ENCODE results near the gene METTL18.

Gene METTL18

DNA sequence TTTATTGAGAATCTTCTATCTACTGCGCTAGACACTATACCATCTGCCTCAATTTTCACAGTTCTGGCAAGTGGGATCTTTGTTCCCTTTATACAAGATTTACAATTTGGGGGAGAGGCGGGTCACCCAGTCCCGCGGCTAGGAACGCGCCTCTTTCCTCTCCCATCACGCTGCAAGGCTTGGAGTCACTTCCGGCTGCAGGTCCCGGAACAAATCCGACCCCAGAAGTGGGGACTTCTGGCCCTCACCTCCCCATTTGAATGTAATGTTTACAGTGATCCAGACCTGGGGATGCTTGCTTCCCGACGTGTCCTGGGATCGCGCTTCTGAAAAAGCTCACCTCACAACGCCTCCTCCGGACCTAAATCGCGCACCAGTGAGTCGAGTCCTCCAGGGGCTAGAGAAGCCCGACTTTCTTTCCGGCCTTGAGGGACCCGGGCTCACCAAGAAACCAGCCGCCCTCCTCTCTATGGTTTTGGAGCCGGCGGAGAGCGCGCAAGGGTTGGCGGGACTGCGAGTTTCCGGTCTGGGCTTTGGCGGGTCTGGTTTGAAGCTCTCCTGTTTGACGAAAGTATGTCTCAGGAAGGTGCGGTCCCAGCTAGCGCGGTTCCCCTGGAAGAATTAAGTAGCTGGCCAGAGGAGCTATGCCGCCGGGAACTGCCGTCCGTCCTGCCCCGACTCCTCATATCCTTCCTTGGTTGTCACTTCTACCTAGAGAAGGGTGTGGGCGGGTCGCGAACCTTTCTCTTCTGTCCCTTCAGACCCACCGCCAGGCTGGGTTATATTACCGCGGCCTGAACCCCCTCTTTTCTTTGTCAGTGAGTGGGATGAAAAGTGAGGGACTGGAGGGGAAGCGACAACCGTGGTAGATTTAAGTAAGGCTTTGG, at the start of gene METTL18:
TSS of gene METTL18 (minus strand) at position 378 of the 887 bp plus-strand sequence. CDS start 1,212 bp downstream, outside the sequence.
- peak; percentile 43; the same call in 1 of the 2 replicates for TF ChIP-seq ZC3H10 (CRISPR knock-in tag; IDR thresholded peaks at IDR 0.05)
- 0 out of 2 replicates have a peak, but pooled peaks have one; percentile 41 for TF ChIP-seq BACH2 (CRISPR knock-in tag; IDR thresholded peaks at IDR 0.05; ENCODE audit: borderline replicate concordance)
- TF ChIP-seq ARNTL (CRISPR knock-in tag; IDR thresholded peaks at IDR 0.05; ENCODE audit: borderline replicate concordance, low read depth) = no peak
- peak; percentile 99 for ATAC-seq

DNA sequence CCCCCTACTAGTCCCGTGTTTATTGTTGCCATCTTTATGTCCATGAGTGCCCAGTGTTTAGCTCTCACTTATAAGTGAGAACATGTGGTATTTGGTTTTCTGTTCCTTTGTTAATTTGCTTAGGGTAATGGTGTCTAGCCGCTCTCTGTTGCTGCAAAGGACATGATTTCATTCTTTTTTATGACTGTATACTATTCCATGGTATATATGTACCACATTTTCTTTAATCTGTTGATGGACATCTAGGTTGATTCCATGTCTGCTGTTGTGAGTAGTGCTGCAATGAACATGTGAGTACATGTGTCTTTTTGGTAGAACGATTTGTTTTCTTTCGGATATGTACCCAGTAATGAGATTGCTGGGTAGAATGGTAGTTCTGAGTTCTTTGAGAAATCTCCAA, 44.2 kb upstream of the METTL18 start:
- ATAC-seq = no peak
- TF ChIP-seq ZNF70 (CRISPR knock-in tag; IDR thresholded peaks at IDR 0.05) (no peak), ZNF8 (CRISPR knock-in tag; IDR thresholded peaks at IDR 0.05) (peak; percentile 87)

DNA sequence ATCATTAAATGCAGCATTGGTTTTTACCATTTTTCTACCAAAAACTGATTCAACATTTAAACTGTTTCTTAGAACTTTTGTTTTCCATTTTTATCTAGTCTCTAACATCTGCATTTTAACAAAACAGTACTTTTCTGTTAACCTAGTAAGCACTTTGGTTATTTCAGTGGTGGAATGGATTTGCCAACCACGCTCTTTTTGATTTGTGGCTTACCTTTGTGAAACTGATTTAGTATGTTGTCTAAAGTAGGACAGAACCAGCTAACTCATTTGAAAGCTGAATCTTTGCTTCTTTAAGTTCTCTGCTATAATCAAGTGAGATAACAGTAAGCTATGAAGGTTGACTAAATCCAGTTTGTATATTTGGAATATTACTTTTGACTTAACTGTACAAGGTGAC, 41.5 kb upstream of the METTL18 start:
- TF ChIP-seq, protein P1, sequence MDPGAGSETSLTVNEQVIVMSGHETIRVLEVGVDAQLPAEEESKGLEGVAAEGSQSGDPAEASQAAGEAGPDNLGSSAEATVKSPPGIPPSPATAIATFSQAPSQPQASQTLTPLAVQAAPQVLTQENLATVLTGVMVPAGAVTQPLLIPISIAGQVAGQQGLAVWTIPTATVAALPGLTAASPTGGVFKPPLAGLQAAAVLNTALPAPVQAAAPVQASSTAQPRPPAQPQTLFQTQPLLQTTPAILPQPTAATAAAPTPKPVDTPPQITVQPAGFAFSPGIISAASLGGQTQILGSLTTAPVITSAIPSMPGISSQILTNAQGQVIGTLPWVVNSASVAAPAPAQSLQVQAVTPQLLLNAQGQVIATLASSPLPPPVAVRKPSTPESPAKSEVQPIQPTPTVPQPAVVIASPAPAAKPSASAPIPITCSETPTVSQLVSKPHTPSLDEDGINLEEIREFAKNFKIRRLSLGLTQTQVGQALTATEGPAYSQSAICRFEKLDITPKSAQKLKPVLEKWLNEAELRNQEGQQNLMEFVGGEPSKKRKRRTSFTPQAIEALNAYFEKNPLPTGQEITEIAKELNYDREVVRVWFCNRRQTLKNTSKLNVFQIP (CRISPR knock-in tag; IDR thresholded peaks at IDR 0.05; ENCODE audit: borderline replicate concordance, low read depth) = no peak
- TF ChIP-seq TOX (CRISPR knock-in tag; IDR thresholded peaks at IDR 0.05; ENCODE audit: borderline replicate concordance) (no peak), ZNF565 (CRISPR knock-in tag; conservative IDR thresholded peaks at IDR 0.05; ENCODE audit: low read depth) (no peak)
- TF ChIP-seq, protein P2, sequence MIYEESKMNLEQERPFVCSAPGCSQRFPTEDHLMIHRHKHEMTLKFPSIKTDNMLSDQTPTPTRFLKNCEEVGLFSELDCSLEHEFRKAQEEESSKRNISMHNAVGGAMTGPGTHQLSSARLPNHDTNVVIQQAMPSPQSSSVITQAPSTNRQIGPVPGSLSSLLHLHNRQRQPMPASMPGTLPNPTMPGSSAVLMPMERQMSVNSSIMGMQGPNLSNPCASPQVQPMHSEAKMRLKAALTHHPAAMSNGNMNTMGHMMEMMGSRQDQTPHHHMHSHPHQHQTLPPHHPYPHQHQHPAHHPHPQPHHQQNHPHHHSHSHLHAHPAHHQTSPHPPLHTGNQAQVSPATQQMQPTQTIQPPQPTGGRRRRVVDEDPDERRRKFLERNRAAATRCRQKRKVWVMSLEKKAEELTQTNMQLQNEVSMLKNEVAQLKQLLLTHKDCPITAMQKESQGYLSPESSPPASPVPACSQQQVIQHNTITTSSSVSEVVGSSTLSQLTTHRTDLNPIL (CRISPR knock-in tag; IDR thresholded peaks at IDR 0.05; ENCODE audit: low read depth) = no peak

DNA sequence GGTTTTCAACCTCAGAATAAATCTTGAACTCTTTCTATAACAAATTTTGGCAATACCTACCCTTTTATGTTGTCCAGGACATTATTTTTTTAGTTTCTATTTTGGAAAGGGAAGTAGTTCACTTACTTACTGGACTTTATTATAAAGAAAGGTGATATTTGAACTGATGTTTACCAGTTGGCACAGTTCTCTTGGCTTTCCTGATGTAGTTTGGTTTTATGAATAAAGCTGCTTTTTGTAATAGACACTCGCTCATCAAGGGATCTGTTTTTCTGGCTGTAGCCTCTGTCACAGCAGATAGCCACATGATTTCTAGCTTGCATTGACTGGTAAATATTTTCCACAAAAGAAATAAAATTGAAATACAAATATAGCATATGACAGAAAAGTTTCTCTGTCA, 40.9 kb upstream of the METTL18 start:
- ATAC-seq = no peak
- TF ChIP-seq, protein P3, sequence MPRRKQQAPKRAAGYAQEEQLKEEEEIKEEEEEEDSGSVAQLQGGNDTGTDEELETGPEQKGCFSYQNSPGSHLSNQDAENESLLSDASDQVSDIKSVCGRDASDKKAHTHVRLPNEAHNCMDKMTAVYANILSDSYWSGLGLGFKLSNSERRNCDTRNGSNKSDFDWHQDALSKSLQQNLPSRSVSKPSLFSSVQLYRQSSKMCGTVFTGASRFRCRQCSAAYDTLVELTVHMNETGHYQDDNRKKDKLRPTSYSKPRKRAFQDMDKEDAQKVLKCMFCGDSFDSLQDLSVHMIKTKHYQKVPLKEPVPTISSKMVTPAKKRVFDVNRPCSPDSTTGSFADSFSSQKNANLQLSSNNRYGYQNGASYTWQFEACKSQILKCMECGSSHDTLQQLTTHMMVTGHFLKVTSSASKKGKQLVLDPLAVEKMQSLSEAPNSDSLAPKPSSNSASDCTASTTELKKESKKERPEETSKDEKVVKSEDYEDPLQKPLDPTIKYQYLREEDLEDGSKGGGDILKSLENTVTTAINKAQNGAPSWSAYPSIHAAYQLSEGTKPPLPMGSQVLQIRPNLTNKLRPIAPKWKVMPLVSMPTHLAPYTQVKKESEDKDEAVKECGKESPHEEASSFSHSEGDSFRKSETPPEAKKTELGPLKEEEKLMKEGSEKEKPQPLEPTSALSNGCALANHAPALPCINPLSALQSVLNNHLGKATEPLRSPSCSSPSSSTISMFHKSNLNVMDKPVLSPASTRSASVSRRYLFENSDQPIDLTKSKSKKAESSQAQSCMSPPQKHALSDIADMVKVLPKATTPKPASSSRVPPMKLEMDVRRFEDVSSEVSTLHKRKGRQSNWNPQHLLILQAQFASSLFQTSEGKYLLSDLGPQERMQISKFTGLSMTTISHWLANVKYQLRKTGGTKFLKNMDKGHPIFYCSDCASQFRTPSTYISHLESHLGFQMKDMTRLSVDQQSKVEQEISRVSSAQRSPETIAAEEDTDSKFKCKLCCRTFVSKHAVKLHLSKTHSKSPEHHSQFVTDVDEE (CRISPR knock-in tag; IDR thresholded peaks at IDR 0.05) = no peak
- TF ChIP-seq, protein P1 (CRISPR knock-in tag; IDR thresholded peaks at IDR 0.05; ENCODE audit: borderline replicate concordance, low read depth) = no peak
- TF ChIP-seq RARB (CRISPR knock-in tag; IDR thresholded peaks at IDR 0.05) (no peak), ZNF565 (CRISPR knock-in tag; conservative IDR thresholded peaks at IDR 0.05; ENCODE audit: low read depth) (no peak), BACH2 (CRISPR knock-in tag; IDR thresholded peaks at IDR 0.05; ENCODE audit: borderline replicate concordance) (no peak), ZFP30 (CRISPR knock-in tag; IDR thresholded peaks at IDR 0.05) (no peak), GLIS3 (CRISPR knock-in tag; IDR thresholded peaks at IDR 0.05) (no peak), ARNTL (CRISPR knock-in tag; IDR thresholded peaks at IDR 0.05; ENCODE audit: borderline replicate concordance, low read depth) (no peak), ZNF8 (CRISPR knock-in tag; IDR thresholded peaks at IDR 0.05) (no peak), PPARA (CRISPR knock-in tag; IDR thresholded peaks at IDR 0.05; ENCODE audit: borderline replicate concordance) (no peak), SNAI2 (CRISPR knock-in tag; IDR thresholded peaks at IDR 0.05) (no peak), ZNF70 (CRISPR knock-in tag; IDR thresholded peaks at IDR 0.05) (no peak)
- TF ChIP-seq, protein P4, sequence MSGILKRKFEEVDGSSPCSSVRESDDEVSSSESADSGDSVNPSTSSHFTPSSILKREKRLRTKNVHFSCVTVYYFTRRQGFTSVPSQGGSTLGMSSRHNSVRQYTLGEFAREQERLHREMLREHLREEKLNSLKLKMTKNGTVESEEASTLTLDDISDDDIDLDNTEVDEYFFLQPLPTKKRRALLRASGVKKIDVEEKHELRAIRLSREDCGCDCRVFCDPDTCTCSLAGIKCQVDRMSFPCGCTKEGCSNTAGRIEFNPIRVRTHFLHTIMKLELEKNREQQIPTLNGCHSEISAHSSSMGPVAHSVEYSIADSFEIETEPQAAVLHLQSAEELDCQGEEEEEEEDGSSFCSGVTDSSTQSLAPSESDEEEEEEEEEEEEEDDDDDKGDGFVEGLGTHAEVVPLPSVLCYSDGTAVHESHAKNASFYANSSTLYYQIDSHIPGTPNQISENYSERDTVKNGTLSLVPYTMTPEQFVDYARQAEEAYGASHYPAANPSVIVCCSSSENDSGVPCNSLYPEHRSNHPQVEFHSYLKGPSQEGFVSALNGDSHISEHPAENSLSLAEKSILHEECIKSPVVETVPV (CRISPR knock-in tag; IDR thresholded peaks at IDR 0.05) = no peak

More for the DNA sequence above, 41.5 kb upstream of the METTL18 start:
- ATAC-seq = no peak

Data from SK-N-SH treated with all-trans-retinoic acid at 6 μM for 48 hours (cell line).